Measurements from ENCODE around the gene AKAP10. TPM values are rescaled to one million over a fixed set of nuclear protein-coding genes. Genes with fewer than 3 reads are reported as not detected.
A peak's percentile ranks its signal among the peaks of the same experiment; 100 is the strongest.

The AKAP10 gene
- total and polyA plus RNA-seq, 4 experiments from 2014 or later, result 23.5 to 72.1 (median 44.4) TPM

GRCh38 chr17:19928299-19928698, 49.3 kb downstream of the AKAP10 start:
- no peaks in the 10 kb centered on the region for H3K27me3 Mint-ChIP-seq
- H3K27ac Mint-ChIP-seq, result peak overlapping the region in 3 of 7 donors; percentile 15 to 69 (median 37)
- peaks cover 31% of the 10 kb centered on the region for H3K36me3 ChIP-seq (ENCODE audit: insufficient read depth, low read length)
- POLR2A ChIA-PET (ENCODE audit: partially characterized antibody), result no interaction called here
- DNase-seq, result no peak
- H3K4me1 ChIP-seq (ENCODE audit: insufficient read depth, low read length), result no peaks in the 10 kb centered on the region
- no peaks in the 10 kb centered on the region for H3K4me1 Mint-ChIP-seq
- intact Hi-C loops (cut with micrococcal nuclease), result loop anchor here (10.0 kb wide), 1 partner anchor 63 kb away; the partner anchor contains the start of gene ULK2
- no peak overlapping the region for H3K4me3 ChIP-seq (ENCODE audit: low read length in 2 of 2)
- H3K4me3 Mint-ChIP-seq, result no peak overlapping the region
- H3K9me3 ChIP-seq (ENCODE audit: control insufficient read depth in 1 of 2, low read length in 2 of 2), result no peaks in the 10 kb centered on the region
- H3K27me3 ChIP-seq (ENCODE audit: insufficient read depth, low read length), result no peaks in the 10 kb centered on the region
- no peak overlapping the region for H3K27ac ChIP-seq (ENCODE audit: low read depth, low read length)
- H3K36me3 Mint-ChIP-seq, result peaks cover 55 to 65% of the 10 kb centered on the region in 2 donors
- no peaks in the 10 kb centered on the region for H3K9me3 Mint-ChIP-seq
- CTCF ChIA-PET (ENCODE audit: partially characterized antibody), result no interaction called here

- DNase-seq, result no peak
- Histone ChIP-seq H3K4me1 (ENCODE audit: insufficient read depth, low read length) (no peaks in the 10 kb centered on the region), H3K27ac (ENCODE audit: low read depth, low read length) (no peak overlapping the region), H3K36me3 (ENCODE audit: insufficient read depth, low read length) (peaks cover 37% of the 10 kb centered on the region), H3K9me3 (ENCODE audit: control insufficient read depth in 1 of 2, low read length in 2 of 2) (no peaks in the 10 kb centered on the region), H3K4me3 (ENCODE audit: low read length in 2 of 2) (no peak overlapping the region), H3K27me3 (ENCODE audit: insufficient read depth, low read length) (no peaks in the 10 kb centered on the region)
- no peak overlapping the region for H3K4me3 Mint-ChIP-seq
- H3K9me3 Mint-ChIP-seq, result no peaks in the 10 kb centered on the region
- ChIA-PET POLR2A (ENCODE audit: partially characterized antibody) (no interaction called here), CTCF (ENCODE audit: partially characterized antibody) (interaction anchor here (1.0 kb wide), 1 partner anchor 47 kb away, joined by 3 read pairs; no protein-coding TSS in a partner anchor)
- peak overlapping the region in 3 of 7 donors; percentile 32 to 77 (median 52) for H3K27ac Mint-ChIP-seq
- no peaks in the 10 kb centered on the region for H3K27me3 Mint-ChIP-seq
- intact Hi-C loops (cut with micrococcal nuclease), result no loop called here
- H3K4me1 Mint-ChIP-seq, result peaks cover 0 to 7% (median 2%) of the 10 kb centered on the region in 4 donors
- peaks cover 33 to 61% of the 10 kb centered on the region in 2 donors for H3K36me3 Mint-ChIP-seq
These were observed 62.2 kb downstream of the AKAP10 start for GRCh38 chr17:19915245-19915978.

GRCh38 chr17:19911033-19911432, 66.6 kb downstream of the AKAP10 start:
- POLR2A ChIA-PET (ENCODE audit: partially characterized antibody), result no interaction called here
- H3K27ac Mint-ChIP-seq, result peak overlapping the region in 2 of 7 donors; percentile 44 to 78

GRCh38 chr17:19909139-19909538, 68.5 kb downstream of the AKAP10 start:
- Histone ChIP-seq H3K36me3 (ENCODE audit: insufficient read depth, low read length) (peaks cover 61% of the 10 kb centered on the region), H3K4me3 (ENCODE audit: low read length in 2 of 2) (no peak overlapping the region), H3K27ac (ENCODE audit: low read depth, low read length) (no peak overlapping the region), H3K9me3 (ENCODE audit: control insufficient read depth in 1 of 2, low read length in 2 of 2) (no peaks in the 10 kb centered on the region), H3K27me3 (ENCODE audit: insufficient read depth, low read length) (no peaks in the 10 kb centered on the region), H3K4me1 (ENCODE audit: insufficient read depth, low read length) (no peaks in the 10 kb centered on the region)
- no peak for DNase-seq
- no peaks in the 10 kb centered on the region for H3K9me3 Mint-ChIP-seq
- peaks cover 0 to 2% (median 0%) of the 10 kb centered on the region in 4 donors for H3K4me1 Mint-ChIP-seq
- H3K36me3 Mint-ChIP-seq, result peaks cover 42 to 70% of the 10 kb centered on the region in 2 donors
- intact Hi-C loops (cut with micrococcal nuclease), result no loop called here
- CTCF ChIA-PET (ENCODE audit: partially characterized antibody), result no interaction called here
- POLR2A ChIA-PET (ENCODE audit: partially characterized antibody), result no interaction called here
- no peak overlapping the region for H3K4me3 Mint-ChIP-seq
- H3K27me3 Mint-ChIP-seq, result no peaks in the 10 kb centered on the region
- peak overlapping the region in 1 of 7 donors; percentile 53 for H3K27ac Mint-ChIP-seq

More at GRCh38 chr17:19911033-19911432, 66.6 kb downstream of the AKAP10 start:
- Histone ChIP-seq H3K4me3 (ENCODE audit: low read length in 2 of 2) (no peak overlapping the region), H3K4me1 (ENCODE audit: insufficient read depth, low read length) (no peaks in the 10 kb centered on the region), H3K36me3 (ENCODE audit: insufficient read depth, low read length) (peaks cover 65% of the 10 kb centered on the region), H3K27ac (ENCODE audit: low read depth, low read length) (no peak overlapping the region), H3K27me3 (ENCODE audit: insufficient read depth, low read length) (no peaks in the 10 kb centered on the region), H3K9me3 (ENCODE audit: control insufficient read depth in 1 of 2, low read length in 2 of 2) (no peaks in the 10 kb centered on the region)
- CTCF ChIA-PET (ENCODE audit: partially characterized antibody), result interaction anchor here (1.0 kb wide), 1 partner anchor 14 kb away, joined by 3 read pairs; no protein-coding TSS in a partner anchor
- peaks cover 37 to 71% of the 10 kb centered on the region in 2 donors for H3K36me3 Mint-ChIP-seq
- no peaks in the 10 kb centered on the region for H3K9me3 Mint-ChIP-seq
- DNase-seq, result no peak
- intact Hi-C loops (cut with micrococcal nuclease), result no loop called here
- no peak overlapping the region for H3K4me3 Mint-ChIP-seq
- no peaks in the 10 kb centered on the region for H3K27me3 Mint-ChIP-seq
- H3K4me1 Mint-ChIP-seq, result peaks cover 0 to 4% (median 2%) of the 10 kb centered on the region in 4 donors

- Histone ChIP-seq H3K27me3 (ENCODE audit: insufficient read depth, low read length) (no peaks in the 10 kb centered on the region), H3K27ac (ENCODE audit: low read depth, low read length) (no peak overlapping the region), H3K36me3 (ENCODE audit: insufficient read depth, low read length) (peaks cover 58% of the 10 kb centered on the region), H3K4me3 (ENCODE audit: low read length in 2 of 2) (no peak overlapping the region), H3K9me3 (ENCODE audit: control insufficient read depth in 1 of 2, low read length in 2 of 2) (no peaks in the 10 kb centered on the region), H3K4me1 (ENCODE audit: insufficient read depth, low read length) (no peaks in the 10 kb centered on the region)
- Mint-ChIP-seq H3K4me3 (no peak overlapping the region), H3K27me3 (no peaks in the 10 kb centered on the region), H3K9me3 (no peaks in the 10 kb centered on the region), H3K27ac (peak overlapping the region in 1 of 7 donors; percentile 23), H3K4me1 (no peaks in the 10 kb centered on the region), H3K36me3 (peaks cover 56 to 64% of the 10 kb centered on the region in 2 donors)
- no peak for DNase-seq
- intact Hi-C loops (cut with micrococcal nuclease), result no loop called here
- ChIA-PET CTCF (ENCODE audit: partially characterized antibody) (no interaction called here), POLR2A (ENCODE audit: partially characterized antibody) (no interaction called here)
These were observed 72.1 kb downstream of the AKAP10 start for GRCh38 chr17:19905502-19905901.

GRCh38 chr17:19904924-19905323, 72.7 kb downstream of the AKAP10 start:
- no peak overlapping the region for H3K4me3 Mint-ChIP-seq
- no peak overlapping the region for H3K27ac Mint-ChIP-seq
- H3K9me3 Mint-ChIP-seq, result no peaks in the 10 kb centered on the region
- Histone ChIP-seq H3K9me3 (ENCODE audit: control insufficient read depth in 1 of 2, low read length in 2 of 2) (no peaks in the 10 kb centered on the region), H3K27ac (ENCODE audit: low read depth, low read length) (no peak overlapping the region), H3K4me1 (ENCODE audit: insufficient read depth, low read length) (no peaks in the 10 kb centered on the region), H3K36me3 (ENCODE audit: insufficient read depth, low read length) (peaks cover 52% of the 10 kb centered on the region), H3K27me3 (ENCODE audit: insufficient read depth, low read length) (no peaks in the 10 kb centered on the region), H3K4me3 (ENCODE audit: low read length in 2 of 2) (no peak overlapping the region)
- intact Hi-C loops (cut with micrococcal nuclease), result no loop called here
- CTCF ChIA-PET (ENCODE audit: partially characterized antibody), result no interaction called here
- POLR2A ChIA-PET (ENCODE audit: partially characterized antibody), result no interaction called here
- DNase-seq, result no peak
- H3K27me3 Mint-ChIP-seq, result no peaks in the 10 kb centered on the region
- peaks cover 59 to 63% of the 10 kb centered on the region in 2 donors for H3K36me3 Mint-ChIP-seq
- no peaks in the 10 kb centered on the region for H3K4me1 Mint-ChIP-seq

- H3K36me3 ChIP-seq (ENCODE audit: insufficient read depth, low read length), result peaks cover 47% of the 10 kb centered on the region
- no peaks in the 10 kb centered on the region for H3K27me3 Mint-ChIP-seq
- no peak overlapping the region for H3K4me3 Mint-ChIP-seq
- peaks cover 56 to 60% of the 10 kb centered on the region in 2 donors for H3K36me3 Mint-ChIP-seq
- ChIA-PET POLR2A (ENCODE audit: partially characterized antibody) (no interaction called here), CTCF (ENCODE audit: partially characterized antibody) (no interaction called here)
- H3K27me3 ChIP-seq (ENCODE audit: insufficient read depth, low read length), result no peaks in the 10 kb centered on the region
- no peaks in the 10 kb centered on the region for H3K4me1 ChIP-seq (ENCODE audit: insufficient read depth, low read length)
- no peak for DNase-seq
- H3K4me3 ChIP-seq (ENCODE audit: low read length in 2 of 2), result no peak overlapping the region
- H3K9me3 ChIP-seq (ENCODE audit: control insufficient read depth in 1 of 2, low read length in 2 of 2), result no peaks in the 10 kb centered on the region
- intact Hi-C loops (cut with micrococcal nuclease), result no loop called here
- no peaks in the 10 kb centered on the region for H3K9me3 Mint-ChIP-seq
- no peak overlapping the region for H3K27ac ChIP-seq (ENCODE audit: low read depth, low read length)
- no peak overlapping the region for H3K27ac Mint-ChIP-seq
- no peaks in the 10 kb centered on the region for H3K4me1 Mint-ChIP-seq
These were observed 73.2 kb downstream of the AKAP10 start for GRCh38 chr17:19904412-19904811.

All from CD4-positive, alpha-beta memory T cell (primary cell).